ENCODE results near the gene ZBTB7C.

The ZBTB7C gene

DNA sequence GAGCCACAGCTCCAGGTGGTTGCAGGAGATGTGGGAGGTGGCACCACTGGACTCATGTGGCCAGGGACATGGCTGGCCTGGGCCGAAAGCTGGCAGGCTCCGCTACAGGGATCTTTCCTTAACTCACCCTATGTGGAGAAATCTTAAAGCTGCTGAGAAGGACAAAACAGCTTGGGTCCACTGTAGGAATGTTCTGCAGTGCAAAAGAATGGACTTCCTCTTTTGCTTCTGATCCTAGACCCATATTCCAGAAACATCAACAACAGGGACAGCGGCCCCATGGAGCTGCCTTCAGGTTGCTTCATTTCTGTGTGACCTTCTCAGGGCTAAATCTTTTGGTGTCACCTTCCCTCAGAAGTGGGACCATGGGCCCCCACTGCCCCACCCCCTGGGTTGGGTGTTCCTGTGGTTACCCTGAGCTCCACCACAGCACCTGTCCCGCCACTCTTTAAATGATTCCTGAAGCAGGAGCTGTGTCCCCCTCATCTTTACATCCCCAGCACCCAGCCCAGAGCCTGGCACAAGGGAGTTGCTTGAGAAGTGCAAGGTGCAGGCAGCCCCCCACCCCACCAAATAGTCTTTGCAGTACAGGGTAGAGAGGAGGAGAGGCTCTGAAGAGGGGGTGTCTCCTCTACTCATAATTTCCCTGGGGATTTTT lies 205.8 kb downstream of the ZBTB7C start:
- no peak for DNase-seq (ENCODE audit: low read depth)
- H3K4me3 ChIP-seq (ENCODE audit: low read length) = no peak overlapping the region
- TF ChIP-seq, protein P1, sequence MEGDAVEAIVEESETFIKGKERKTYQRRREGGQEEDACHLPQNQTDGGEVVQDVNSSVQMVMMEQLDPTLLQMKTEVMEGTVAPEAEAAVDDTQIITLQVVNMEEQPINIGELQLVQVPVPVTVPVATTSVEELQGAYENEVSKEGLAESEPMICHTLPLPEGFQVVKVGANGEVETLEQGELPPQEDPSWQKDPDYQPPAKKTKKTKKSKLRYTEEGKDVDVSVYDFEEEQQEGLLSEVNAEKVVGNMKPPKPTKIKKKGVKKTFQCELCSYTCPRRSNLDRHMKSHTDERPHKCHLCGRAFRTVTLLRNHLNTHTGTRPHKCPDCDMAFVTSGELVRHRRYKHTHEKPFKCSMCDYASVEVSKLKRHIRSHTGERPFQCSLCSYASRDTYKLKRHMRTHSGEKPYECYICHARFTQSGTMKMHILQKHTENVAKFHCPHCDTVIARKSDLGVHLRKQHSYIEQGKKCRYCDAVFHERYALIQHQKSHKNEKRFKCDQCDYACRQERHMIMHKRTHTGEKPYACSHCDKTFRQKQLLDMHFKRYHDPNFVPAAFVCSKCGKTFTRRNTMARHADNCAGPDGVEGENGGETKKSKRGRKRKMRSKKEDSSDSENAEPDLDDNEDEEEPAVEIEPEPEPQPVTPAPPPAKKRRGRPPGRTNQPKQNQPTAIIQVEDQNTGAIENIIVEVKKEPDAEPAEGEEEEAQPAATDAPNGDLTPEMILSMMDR (conservative IDR thresholded peaks at IDR 0.05; ENCODE audit: low read depth, low read length) = no peak

DNA sequence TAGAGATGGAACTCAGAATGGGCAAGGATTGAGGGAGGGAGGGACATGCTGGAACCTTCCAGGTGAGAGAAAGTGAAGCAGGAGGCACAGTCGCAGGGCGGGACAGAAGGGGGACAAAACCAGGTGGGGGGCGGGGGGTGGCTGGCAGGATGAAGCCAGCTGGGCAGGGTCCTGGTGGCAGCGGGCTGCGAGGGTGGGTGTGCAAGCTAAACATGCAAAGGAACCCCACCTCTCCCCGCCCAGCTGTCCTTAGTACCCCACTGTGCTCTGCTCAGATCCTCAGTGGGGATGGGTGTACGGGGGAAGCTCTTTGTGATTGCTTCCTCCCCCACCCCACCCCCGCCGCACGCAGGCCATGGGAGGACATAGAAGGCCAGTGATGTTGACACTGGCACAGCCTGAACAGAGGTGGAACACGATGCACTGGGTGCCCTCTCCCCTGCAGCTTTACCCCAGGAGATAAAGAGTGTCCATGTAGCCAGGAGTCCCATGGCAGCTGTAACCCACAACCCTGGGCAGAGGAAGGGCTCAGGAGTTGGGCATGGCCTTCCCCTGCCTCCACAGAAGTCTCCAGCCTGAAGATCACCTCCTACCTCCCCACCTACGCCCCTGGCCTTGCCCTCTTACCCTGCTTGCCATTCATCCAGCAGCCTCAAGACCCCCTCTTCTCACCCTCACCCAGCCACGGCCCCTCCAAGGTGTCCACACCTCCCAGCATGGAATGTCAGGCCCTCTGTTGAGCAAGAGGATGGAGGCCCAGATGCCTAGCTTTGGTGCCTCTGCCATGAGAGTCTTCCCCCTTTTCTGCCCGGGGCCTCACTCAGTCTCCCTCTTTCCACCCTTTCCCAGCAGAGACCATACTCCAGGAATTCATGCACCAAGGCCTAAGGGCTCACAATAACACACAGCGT lies 206.6 kb downstream of the ZBTB7C start:
- no peak overlapping the region for H3K4me3 ChIP-seq (ENCODE audit: low read length)
- TF ChIP-seq, protein P1 (conservative IDR thresholded peaks at IDR 0.05; ENCODE audit: low read depth, low read length) = no peak
- no peak for DNase-seq (ENCODE audit: low read depth)

DNA sequence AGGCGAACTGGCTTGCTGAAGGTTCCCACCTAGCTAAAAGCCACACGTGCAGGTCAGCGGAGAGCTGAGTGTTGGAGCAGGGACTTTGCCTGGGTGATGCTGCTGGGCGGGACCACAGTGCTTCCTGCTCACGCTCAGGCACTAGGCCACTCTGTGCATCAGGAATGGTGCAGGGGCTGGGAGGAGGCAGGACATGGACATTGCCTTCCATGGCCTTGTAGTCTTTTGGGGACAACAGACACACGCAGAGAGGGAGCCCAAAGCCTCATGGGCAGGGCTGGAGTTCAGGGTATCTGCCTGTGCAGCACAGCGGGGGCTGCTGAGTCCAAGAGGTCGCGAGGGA lies 207.2 kb downstream of the ZBTB7C start:
- H3K4me3 ChIP-seq (ENCODE audit: low read length) = no peak overlapping the region
- no peak for DNase-seq (ENCODE audit: low read depth)
- TF ChIP-seq, protein P1 (conservative IDR thresholded peaks at IDR 0.05; ENCODE audit: low read depth, low read length) = no peak

DNA sequence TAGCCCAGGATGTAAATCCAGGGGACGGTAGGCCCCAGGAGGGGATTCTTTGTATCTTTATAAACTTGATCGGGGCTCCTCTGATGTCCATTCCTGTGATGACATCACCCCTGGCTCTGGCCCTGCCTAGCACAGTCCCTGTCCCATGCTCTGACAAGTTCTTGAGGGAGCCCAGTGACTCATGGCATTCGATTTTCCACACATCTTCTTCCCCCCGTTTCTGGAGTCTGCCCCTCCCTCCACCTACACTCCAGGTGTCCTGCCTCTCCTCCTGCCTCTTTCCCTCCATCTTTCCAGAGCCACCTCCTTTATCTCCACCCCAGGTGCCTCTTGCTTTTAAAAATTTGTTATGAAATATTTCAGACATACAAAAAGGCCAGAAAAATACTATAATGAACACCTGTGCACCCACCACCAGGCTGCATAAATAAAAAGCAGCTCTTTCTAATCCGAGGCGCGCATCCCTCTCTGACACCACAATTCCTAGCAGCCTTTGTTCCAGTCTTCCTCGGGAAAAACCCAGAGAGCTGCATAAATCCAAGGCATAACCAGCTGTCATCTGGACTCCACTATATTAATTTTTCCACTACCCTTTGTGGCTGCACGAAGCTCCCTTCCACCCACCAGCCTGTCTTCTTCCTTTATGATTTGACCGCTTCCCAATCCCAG lies 207.7 kb downstream of the ZBTB7C start:
- no peak overlapping the region for H3K4me3 ChIP-seq (ENCODE audit: low read length)
- DNase-seq (ENCODE audit: low read depth) = no peak
- TF ChIP-seq, protein P1 (conservative IDR thresholded peaks at IDR 0.05; ENCODE audit: low read depth, low read length) = no peak

DNA sequence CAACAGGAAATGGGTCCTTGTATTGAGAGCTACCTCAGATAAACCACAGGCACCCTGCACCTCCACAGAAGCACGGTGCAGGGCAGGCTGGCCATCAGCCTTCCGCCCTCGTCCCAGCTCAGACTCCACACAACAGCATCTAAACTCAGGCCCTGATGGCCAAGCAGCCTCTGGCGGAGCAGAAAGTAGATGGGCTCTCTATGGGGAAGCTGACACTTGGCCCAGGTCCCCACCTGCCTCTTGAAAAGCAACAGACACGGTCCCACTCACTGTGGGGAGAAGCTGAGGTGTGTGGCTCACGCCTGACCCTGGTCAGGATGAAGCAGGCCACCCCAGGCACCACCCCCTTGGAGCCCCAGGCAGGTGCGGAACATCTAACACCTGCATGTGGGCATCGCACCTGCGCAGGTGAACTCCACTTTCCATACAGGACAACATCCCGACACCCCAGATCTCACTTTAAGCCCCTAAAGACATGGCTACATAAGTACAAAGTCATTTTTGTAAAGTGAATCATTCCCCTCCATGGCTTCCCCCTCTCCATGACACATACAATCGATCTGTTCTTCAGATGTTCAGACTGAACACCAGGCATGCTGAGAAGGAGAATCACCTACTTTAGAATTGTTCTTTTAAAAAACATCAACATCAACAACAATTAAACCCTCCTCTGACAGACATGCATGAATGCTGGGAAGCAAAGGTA lies 208.4 kb downstream of the ZBTB7C start:
- TF ChIP-seq, protein P1 (conservative IDR thresholded peaks at IDR 0.05; ENCODE audit: low read depth, low read length) = no peak
- H3K4me3 ChIP-seq (ENCODE audit: low read length) = no peak overlapping the region
- no peak for DNase-seq (ENCODE audit: low read depth)

DNA sequence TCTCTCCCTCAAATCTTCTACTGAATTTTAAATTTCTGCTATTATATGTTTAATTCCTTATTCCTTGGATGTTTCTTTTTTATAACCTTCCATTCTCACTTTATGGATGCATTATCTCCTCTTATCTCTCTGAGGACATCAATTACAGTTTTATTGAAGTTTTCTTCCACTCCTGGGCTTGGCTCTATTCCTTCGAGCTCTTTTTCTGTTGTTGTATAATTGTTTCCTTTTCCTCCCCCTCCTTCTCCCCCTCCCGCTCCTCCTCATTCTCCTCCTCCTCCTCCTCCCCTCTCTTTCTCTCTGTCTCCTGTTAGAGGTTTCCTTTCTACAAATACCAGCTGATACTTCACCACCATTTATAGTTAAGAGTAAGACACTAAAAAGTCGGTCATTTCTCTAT lies 209.8 kb downstream of the ZBTB7C start:
- H3K4me3 ChIP-seq (ENCODE audit: low read length) = no peak overlapping the region
- TF ChIP-seq, protein P1 (conservative IDR thresholded peaks at IDR 0.05; ENCODE audit: low read depth, low read length) = no peak
- no peak for DNase-seq (ENCODE audit: low read depth)
